SU-DHL-6 (cell line): ENCODE measurements around the gene PFDN2.

ENCODE experiments used
- H2AFZ ChIP-seq: fragments of 200-600 bp; sonication (generic); 2 replicates; pipeline ENCODE4 v1.6.1; 2014; ENCODE audit warnings: low read depth, mild to moderate bottlenecking, moderate library complexity, mixed read lengths, antibody characterized with exemption, low read length; ENCODE audit not compliant: severe bottlenecking
- H3F3A ChIP-seq: fragments of 200-600 bp; shearing (Covaris generic); 2 replicates; pipeline ENCODE4 v1.6.0; 2016; ENCODE audit warnings: antibody characterized with exemption, mild to moderate bottlenecking; ENCODE audit not compliant: insufficient read depth
- H3K27ac ChIP-seq: fragments of 200-600 bp; sonication (generic); 2 replicates; pipeline ENCODE4 v1.5.1; 2016; ENCODE audit warnings: low read depth, mild to moderate bottlenecking, low read length, moderate library complexity, mixed read lengths
- H3K27me3 ChIP-seq: fragments of 200-600 bp; sonication (generic), shearing (Covaris generic); 2 replicates; pipeline ENCODE4 v1.6.0; 2014; ENCODE audit warnings: mild to moderate bottlenecking, low read length
- H3K36me3 ChIP-seq: fragments of 200-600 bp; sonication (generic); 2 replicates; pipeline ENCODE4 v1.6.1; 2014; ENCODE audit warnings: mild to moderate bottlenecking, low read length, mixed read lengths
- H3K4me2 ChIP-seq: fragments of 300-600, 200-600 bp; shearing (Covaris generic), sonication (generic); 2 replicates; pipeline ENCODE4 v1.6.0; 2014; ENCODE audit warnings: low read length, low read depth, mild to moderate bottlenecking; ENCODE audit not compliant: poor library complexity, severe bottlenecking
- H3K4me3 ChIP-seq: fragments of 200-600 bp; sonication (generic); 2 replicates; pipeline ENCODE4 v1.5.1; 2014; ENCODE audit warnings: antibody characterized with exemption, low read length, mild to moderate bottlenecking, mixed read lengths; ENCODE audit not compliant: insufficient read depth, poor library complexity, severe bottlenecking
- H3K79me2 ChIP-seq: fragments of 200-600 bp; sonication (generic); 2 replicates; pipeline ENCODE4 v1.6.1; 2014; ENCODE audit warnings: mild to moderate bottlenecking, low read length, moderate library complexity; ENCODE audit not compliant: insufficient read depth
- H3K9ac ChIP-seq: fragments of 200-600 bp; sonication (generic); 2 replicates; pipeline ENCODE4 v1.7.0; 2014; ENCODE audit warnings: mild to moderate bottlenecking, low read length
- H3K9me2 ChIP-seq: fragments of 200-600 bp; sonication (generic); replicated peaks from 2 replicates; pipeline ENCODE4 v1.6.1; 2014; ENCODE audit warnings: low read length; ENCODE audit not compliant: insufficient read depth
- H3K9me3 ChIP-seq: fragments of 200-600 bp; sonication (generic); 2 replicates; pipeline ENCODE4 v1.6.1; 2014; ENCODE audit warnings: low read length, mixed read lengths; ENCODE audit not compliant: insufficient read depth
- H4K20me1 ChIP-seq: fragments of 200-600 bp; sonication (generic); 2 replicates; pipeline ENCODE4 v1.6.1; 2014; ENCODE audit warnings: low read depth, mild to moderate bottlenecking, antibody characterized with exemption, low read length, moderate library complexity, mixed read lengths
- EZH2phosphoT487 ChIP-seq: fragments of 200-600 bp; sonication (generic), shearing (Covaris generic); conservative IDR thresholded peaks from 2 replicates; pipeline ENCODE4 v1.6.1; 2018; ENCODE audit warnings: mild to moderate bottlenecking, antibody characterized with exemption, low read length, moderate library complexity, mixed read lengths
- TF ChIP-seq, protein P1 (sequence below): fragments of 200-600 bp; sonication (generic); IDR thresholded peaks from one replicate; pipeline ENCODE4 v1.5.1; 2017; ENCODE audit warnings: antibody characterized with exemption, mild to moderate bottlenecking, low read length, moderate library complexity; ENCODE audit not compliant: insufficient read depth, poor library complexity, severe bottlenecking

PFDN2 gene

GRCh38 chr1:161092621-161093028 is 25.2 kb downstream of the PFDN2 start:
- Histone ChIP-seq H3K4me2 (no peak overlapping the region), H3K9me2 (no peaks in the 10 kb centered on the region), H3K79me2 (no peaks in the 10 kb centered on the region), H3K9me3 (no peaks in the 10 kb centered on the region), H2AFZ (no peak overlapping the region), H3F3A (no peaks in the 10 kb centered on the region), H3K9ac (no peak overlapping the region), H4K20me1 (no peaks in the 10 kb centered on the region), H3K4me3 (no peak overlapping the region), H3K36me3 (no peaks in the 10 kb centered on the region), H3K27me3 (no peaks in the 10 kb centered on the region), H3K27ac (no peak overlapping the region)
- TF ChIP-seq, protein P1, sequence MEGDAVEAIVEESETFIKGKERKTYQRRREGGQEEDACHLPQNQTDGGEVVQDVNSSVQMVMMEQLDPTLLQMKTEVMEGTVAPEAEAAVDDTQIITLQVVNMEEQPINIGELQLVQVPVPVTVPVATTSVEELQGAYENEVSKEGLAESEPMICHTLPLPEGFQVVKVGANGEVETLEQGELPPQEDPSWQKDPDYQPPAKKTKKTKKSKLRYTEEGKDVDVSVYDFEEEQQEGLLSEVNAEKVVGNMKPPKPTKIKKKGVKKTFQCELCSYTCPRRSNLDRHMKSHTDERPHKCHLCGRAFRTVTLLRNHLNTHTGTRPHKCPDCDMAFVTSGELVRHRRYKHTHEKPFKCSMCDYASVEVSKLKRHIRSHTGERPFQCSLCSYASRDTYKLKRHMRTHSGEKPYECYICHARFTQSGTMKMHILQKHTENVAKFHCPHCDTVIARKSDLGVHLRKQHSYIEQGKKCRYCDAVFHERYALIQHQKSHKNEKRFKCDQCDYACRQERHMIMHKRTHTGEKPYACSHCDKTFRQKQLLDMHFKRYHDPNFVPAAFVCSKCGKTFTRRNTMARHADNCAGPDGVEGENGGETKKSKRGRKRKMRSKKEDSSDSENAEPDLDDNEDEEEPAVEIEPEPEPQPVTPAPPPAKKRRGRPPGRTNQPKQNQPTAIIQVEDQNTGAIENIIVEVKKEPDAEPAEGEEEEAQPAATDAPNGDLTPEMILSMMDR = no peak
- no peak for TF ChIP-seq EZH2phosphoT487

DNA sequence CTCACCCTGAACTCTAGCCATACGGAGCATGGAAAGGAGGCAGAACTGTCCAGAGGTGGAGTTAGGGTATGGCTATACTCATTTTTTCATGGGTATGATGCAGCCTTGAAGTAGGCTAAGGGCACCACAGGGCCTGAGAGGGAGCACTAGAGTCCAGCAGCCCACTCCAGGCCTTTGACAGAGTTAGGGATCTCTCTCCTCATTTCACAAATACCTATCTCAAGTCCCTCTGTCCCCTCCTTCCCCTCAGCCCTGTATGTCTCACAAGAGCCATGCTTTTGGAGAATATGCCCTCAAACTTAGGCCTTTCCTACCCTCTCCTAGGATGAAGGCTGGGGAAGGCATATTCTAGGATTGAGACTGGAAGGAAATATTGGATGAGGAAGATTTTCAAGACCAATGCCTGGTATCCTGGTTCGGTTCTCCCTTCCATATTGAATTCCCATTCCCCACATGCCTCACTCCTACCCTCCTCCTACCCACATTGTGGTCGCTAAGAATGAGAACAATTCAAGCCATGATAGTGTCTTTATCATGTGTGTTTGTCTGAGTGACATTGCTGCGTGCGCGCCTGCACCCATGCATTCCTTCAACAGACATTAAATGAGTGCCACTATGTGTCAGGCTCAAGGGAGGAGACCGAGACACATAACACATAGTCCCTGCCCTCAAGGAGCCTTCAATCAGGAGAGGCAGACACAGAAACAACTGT is 25.9 kb downstream of the PFDN2 start:
- Histone ChIP-seq H3K36me3 (no peaks in the 10 kb centered on the region), H2AFZ (no peak overlapping the region), H3K79me2 (no peaks in the 10 kb centered on the region), H3K9me3 (no peaks in the 10 kb centered on the region), H3K9ac (no peak overlapping the region), H3K27me3 (no peaks in the 10 kb centered on the region), H3K9me2 (no peaks in the 10 kb centered on the region), H3K4me3 (no peak overlapping the region), H3K27ac (no peak overlapping the region), H4K20me1 (no peaks in the 10 kb centered on the region), H3K4me2 (no peak overlapping the region), H3F3A (no peaks in the 10 kb centered on the region)
- TF ChIP-seq EZH2phosphoT487 = no peak
- TF ChIP-seq, protein P1 = no peak

DNA sequence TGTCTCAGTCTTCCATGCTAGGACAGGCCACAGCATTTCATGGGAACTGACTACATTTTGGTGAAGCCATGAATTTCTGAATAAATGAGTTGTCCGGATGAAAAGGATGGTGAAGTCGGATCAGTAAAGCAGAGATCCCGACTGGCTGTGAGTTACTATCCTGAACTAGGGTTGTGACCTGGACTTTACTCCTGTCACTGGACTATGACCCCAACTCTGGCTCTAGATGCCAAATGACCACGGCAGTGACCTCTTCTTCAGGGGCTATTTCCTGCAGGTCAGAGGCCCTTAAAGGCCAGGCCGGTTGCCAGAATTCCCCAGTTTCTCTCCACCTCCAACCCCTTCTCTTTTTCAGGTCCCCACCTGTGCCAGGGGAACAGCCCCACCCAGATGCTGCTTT is 26.7 kb downstream of the PFDN2 start:
- Histone ChIP-seq H4K20me1 (no peaks in the 10 kb centered on the region), H3F3A (no peaks in the 10 kb centered on the region), H3K4me2 (no peak overlapping the region), H3K9ac (no peak overlapping the region), H3K27ac (no peak overlapping the region), H3K4me3 (no peak overlapping the region), H3K79me2 (no peaks in the 10 kb centered on the region), H3K9me2 (no peaks in the 10 kb centered on the region), H3K27me3 (no peaks in the 10 kb centered on the region), H2AFZ (no peak overlapping the region), H3K36me3 (no peaks in the 10 kb centered on the region), H3K9me3 (no peaks in the 10 kb centered on the region)
- TF ChIP-seq, protein P1 = no peak
- no peak for TF ChIP-seq EZH2phosphoT487
